ENCODE results near the gene PCDHGB4.
"Not testable (repeated sequence)": the region's sequence is repeated elsewhere in the genome, so short reads cannot be mapped to it uniquely, and the experiment has no call there.

PCDHGB4 gene

GRCh38 chr5:141430332-141431113 is 43.0 kb downstream of the PCDHGB4 start, which contains the start of gene PCDHGA12:
Gene PCDHGA12 (plus strand): TSS chr5:141430507. CDS start chr5:141430760, 253 bp downstream.
- no peak for DNase-seq (ENCODE audit: low read depth in 2 of 2)

- no peak for DNase-seq (ENCODE audit: low read depth in 2 of 2)
Measured at GRCh38 chr5:141431286-141431685, 43.8 kb downstream of the PCDHGB4 start.

GRCh38 chr5:141432308-141432707 is 44.8 kb downstream of the PCDHGB4 start:
- not testable (repeated sequence) for DNase-seq (ENCODE audit: low read depth in 2 of 2)

GRCh38 chr5:141432726-141433125 is 45.2 kb downstream of the PCDHGB4 start:
- not testable (repeated sequence) for DNase-seq (ENCODE audit: low read depth in 2 of 2)

- no peak for DNase-seq (ENCODE audit: low read depth in 2 of 2)
Measured at GRCh38 chr5:141434006-141434405, 46.5 kb downstream of the PCDHGB4 start.

- DNase-seq (ENCODE audit: low read depth in 2 of 2) = no peak
Measured at GRCh38 chr5:141437221-141437620, 49.7 kb downstream of the PCDHGB4 start.

- no peak for DNase-seq (ENCODE audit: low read depth in 2 of 2)
Measured at GRCh38 chr5:141439411-141440141, 52.1 kb downstream of the PCDHGB4 start.
